Stimulated activated CD4-positive, alpha-beta T cell treated with anti-CD3 and anti-CD28 coated beads, Interleukin-1b, Interleukin-23, amount 100 ng/mL, for 24 hours (primary cell): ENCODE results near the gene FAM78B.

Experiments used
- DNase-seq, 4 experiments: peaks; one replicate each; pipeline ENCODE4 v3.0.0-alpha.2; 2020; ENCODE audit warnings: low read depth in 4 of 4, low spot score in 1 of 4

Gene FAM78B

GRCh38 chr1:166120281-166120680 is 46.5 kb downstream of the FAM78B start:
- DNase-seq = no peak

- no peak for DNase-seq
Observed at GRCh38 chr1:166119471-166119965, 47.3 kb downstream of the FAM78B start.

- no peak for DNase-seq
Observed at GRCh38 chr1:166117776-166118175, 49.0 kb downstream of the FAM78B start.

GRCh38 chr1:166116026-166116425 is 50.8 kb downstream of the FAM78B start:
- no peak for DNase-seq

- DNase-seq = no peak
Observed at GRCh38 chr1:166114419-166114818, 52.4 kb downstream of the FAM78B start.

- DNase-seq = no peak
Observed at GRCh38 chr1:166113630-166114029, 53.2 kb downstream of the FAM78B start.

- no peak for DNase-seq
Observed at GRCh38 chr1:166113031-166113430, 53.8 kb downstream of the FAM78B start.

GRCh38 chr1:166112425-166112824 is 54.4 kb downstream of the FAM78B start:
- no peak for DNase-seq

GRCh38 chr1:166111430-166111829 is 55.4 kb downstream of the FAM78B start:
- DNase-seq = no peak

- no peak for DNase-seq
Observed at GRCh38 chr1:166090244-166090643, 76.6 kb downstream of the FAM78B start.

GRCh38 chr1:166089804-166090203 is 77.0 kb downstream of the FAM78B start:
- no peak for DNase-seq

GRCh38 chr1:166088572-166088955 is 78.2 kb downstream of the FAM78B start:
- DNase-seq = no peak

GRCh38 chr1:166087734-166088571 is 78.8 kb downstream of the FAM78B start:
- DNase-seq = no peak

- no peak for DNase-seq
Observed at GRCh38 chr1:166086113-166086883, 80.5 kb downstream of the FAM78B start.

- no peak for DNase-seq
Observed at GRCh38 chr1:166084613-166085012, 82.2 kb downstream of the FAM78B start.

- DNase-seq = no peak
Observed at GRCh38 chr1:166083887-166084286, 82.9 kb downstream of the FAM78B start.

GRCh38 chr1:166082601-166083000 is 84.2 kb downstream of the FAM78B start:
- no peak for DNase-seq

- peak in 1 of 4 experiments; percentile 6 for DNase-seq
Observed at GRCh38 chr1:166080967-166081870, 85.6 kb downstream of the FAM78B start.

- DNase-seq = no peak
Observed at GRCh38 chr1:166080277-166080966, 86.4 kb downstream of the FAM78B start.

- no peak for DNase-seq
Observed at GRCh38 chr1:166079276-166079675, 87.5 kb downstream of the FAM78B start.

GRCh38 chr1:166073489-166073888 is 93.3 kb downstream of the FAM78B start:
- no peak for DNase-seq
